PFSK-1 (cell line): ENCODE data around the gene HBE1.

Source experiments
- POLR2AphosphoS5 ChIP-seq: IDR thresholded peaks from 2 replicates; pipeline ENCODE4 v1.6.1; 2012; ENCODE audit warnings: low read depth, mild to moderate bottlenecking, control low read depth, low read length, moderate library complexity
- SIN3A ChIP-seq: IDR thresholded peaks from 2 replicates; pipeline ENCODE4 v1.6.1; 2012; ENCODE audit warnings: mild to moderate bottlenecking, low read length, moderate library complexity, borderline replicate concordance; ENCODE audit not compliant: insufficient read depth
- TAF1 ChIP-seq: IDR thresholded peaks from 2 replicates; pipeline ENCODE4 v1.6.1; 2012; ENCODE audit warnings: low read length, control low read depth, borderline replicate concordance; ENCODE audit not compliant: insufficient read depth
- TF ChIP-seq, protein P1 (sequence below), 2 experiments: IDR thresholded peaks; 2 replicates each; pipeline versions ENCODE4 v1.6.1 to v1.8.0; 2011 to 2012; ENCODE audit warnings: low read depth in 2 of 2, low read length in 2 of 2, control low read depth in 1 of 2, inconsistent platforms in 1 of 2, mild to moderate bottlenecking in 1 of 2, moderate library complexity in 1 of 2; ENCODE audit not compliant: insufficient read depth in 1 of 2

DNA sequence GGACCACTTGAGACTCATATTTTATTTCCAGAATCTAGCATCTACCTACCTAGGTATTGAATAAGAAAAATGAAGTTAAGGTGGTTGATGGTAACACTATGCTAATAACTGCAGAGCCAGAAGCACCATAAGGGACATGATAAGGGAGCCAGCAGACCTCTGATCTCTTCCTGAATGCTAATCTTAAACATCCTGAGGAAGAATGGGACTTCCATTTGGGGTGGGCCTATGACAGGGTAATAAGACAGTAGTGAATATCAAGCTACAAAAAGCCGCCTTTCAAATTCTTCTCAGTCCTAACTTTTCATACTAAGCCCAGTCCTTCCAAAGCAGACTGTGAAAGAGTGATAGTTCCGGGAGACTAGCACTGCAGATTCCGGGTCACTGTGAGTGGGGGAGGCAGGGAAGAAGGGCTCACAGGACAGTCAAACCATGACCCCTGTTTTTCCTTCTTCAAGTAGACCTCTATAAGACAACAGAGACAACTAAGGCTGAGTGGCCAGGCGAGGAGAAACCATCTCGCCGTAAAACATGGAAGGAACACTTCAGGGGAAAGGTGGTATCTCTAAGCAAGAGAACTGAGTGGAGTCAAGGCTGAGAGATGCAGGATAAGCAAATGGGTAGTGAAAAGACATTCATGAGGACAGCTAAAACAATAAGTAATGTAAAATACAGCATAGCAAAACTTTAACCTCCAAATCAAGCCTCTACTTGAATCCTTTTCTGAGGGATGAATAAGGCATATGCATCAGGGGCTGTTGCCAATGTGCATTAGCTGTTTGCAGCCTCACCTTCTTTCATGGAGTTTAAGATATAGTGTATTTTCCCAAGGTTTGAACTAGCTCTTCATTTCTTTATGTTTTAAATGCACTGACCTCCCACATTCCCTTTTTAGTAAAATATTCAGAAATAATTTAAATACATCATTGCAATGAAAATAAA is 44.9 kb downstream of the HBE1 start:
- TF ChIP-seq POLR2AphosphoS5, result no peak
- TF ChIP-seq TAF1, result no peak
- no peak for TF ChIP-seq SIN3A
- TF ChIP-seq, protein P1, sequence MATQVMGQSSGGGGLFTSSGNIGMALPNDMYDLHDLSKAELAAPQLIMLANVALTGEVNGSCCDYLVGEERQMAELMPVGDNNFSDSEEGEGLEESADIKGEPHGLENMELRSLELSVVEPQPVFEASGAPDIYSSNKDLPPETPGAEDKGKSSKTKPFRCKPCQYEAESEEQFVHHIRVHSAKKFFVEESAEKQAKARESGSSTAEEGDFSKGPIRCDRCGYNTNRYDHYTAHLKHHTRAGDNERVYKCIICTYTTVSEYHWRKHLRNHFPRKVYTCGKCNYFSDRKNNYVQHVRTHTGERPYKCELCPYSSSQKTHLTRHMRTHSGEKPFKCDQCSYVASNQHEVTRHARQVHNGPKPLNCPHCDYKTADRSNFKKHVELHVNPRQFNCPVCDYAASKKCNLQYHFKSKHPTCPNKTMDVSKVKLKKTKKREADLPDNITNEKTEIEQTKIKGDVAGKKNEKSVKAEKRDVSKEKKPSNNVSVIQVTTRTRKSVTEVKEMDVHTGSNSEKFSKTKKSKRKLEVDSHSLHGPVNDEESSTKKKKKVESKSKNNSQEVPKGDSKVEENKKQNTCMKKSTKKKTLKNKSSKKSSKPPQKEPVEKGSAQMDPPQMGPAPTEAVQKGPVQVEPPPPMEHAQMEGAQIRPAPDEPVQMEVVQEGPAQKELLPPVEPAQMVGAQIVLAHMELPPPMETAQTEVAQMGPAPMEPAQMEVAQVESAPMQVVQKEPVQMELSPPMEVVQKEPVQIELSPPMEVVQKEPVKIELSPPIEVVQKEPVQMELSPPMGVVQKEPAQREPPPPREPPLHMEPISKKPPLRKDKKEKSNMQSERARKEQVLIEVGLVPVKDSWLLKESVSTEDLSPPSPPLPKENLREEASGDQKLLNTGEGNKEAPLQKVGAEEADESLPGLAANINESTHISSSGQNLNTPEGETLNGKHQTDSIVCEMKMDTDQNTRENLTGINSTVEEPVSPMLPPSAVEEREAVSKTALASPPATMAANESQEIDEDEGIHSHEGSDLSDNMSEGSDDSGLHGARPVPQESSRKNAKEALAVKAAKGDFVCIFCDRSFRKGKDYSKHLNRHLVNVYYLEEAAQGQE (IDR thresholded peaks at IDR 0.05; ENCODE audit: insufficient read depth in 1 of 2, low read depth in 2 of 2, low read length in 2 of 2), result no peak
